ENCODE data around the gene MTTP. TPM values are rescaled to one million over a fixed set of nuclear protein-coding genes. Genes with fewer than 3 reads are reported as not detected.

Gene MTTP
- total RNA-seq, 2 donors from 2014 or later = not detected

GRCh38 chr4:99593781-99594641, 19.4 kb downstream of the MTTP start:
- Histone ChIP-seq H3K27me3 (replicated peaks; ENCODE audit: insufficient read depth) (no peaks in the 10 kb centered on the region), H3K9me3 (no peaks in the 10 kb centered on the region), H3K4me3 (no peak overlapping the region), H3K36me3 (no peaks in the 10 kb centered on the region), H3K27ac (no peak overlapping the region), H3K4me1 (ENCODE audit: control insufficient read depth in 1 of 2, low read depth in 2 of 2) (no peaks in the 10 kb centered on the region)
- no peak for ATAC-seq (ENCODE audit: insufficient number of reproducible peaks, low FRiP score, low read depth)
- DNase-seq (ENCODE audit: low spot score) = no peak
- no peak for TF ChIP-seq CTCF (IDR thresholded peaks at IDR 0.05)

- Histone ChIP-seq H3K36me3 (no peaks in the 10 kb centered on the region), H3K4me1 (ENCODE audit: control insufficient read depth in 1 of 2, low read depth in 2 of 2) (no peaks in the 10 kb centered on the region), H3K27ac (no peak overlapping the region), H3K9me3 (no peaks in the 10 kb centered on the region), H3K27me3 (replicated peaks; ENCODE audit: insufficient read depth) (no peaks in the 10 kb centered on the region), H3K4me3 (no peak overlapping the region)
- DNase-seq (ENCODE audit: low spot score) (no peak), ATAC-seq (ENCODE audit: insufficient number of reproducible peaks, low FRiP score, low read depth) (no peak)
- TF ChIP-seq CTCF (IDR thresholded peaks at IDR 0.05) = no peak
Measured at GRCh38 chr4:99594818-99595217, 20.2 kb downstream of the MTTP start.

- no peaks in the 10 kb centered on the region for H3K27me3 ChIP-seq (replicated peaks; ENCODE audit: insufficient read depth)
Measured at GRCh38 chr4:99606716-99607115, 32.1 kb downstream of the MTTP start.

GRCh38 chr4:99608417-99608816, 33.8 kb downstream of the MTTP start:
- Histone ChIP-seq H3K27ac (no peak overlapping the region), H3K4me1 (ENCODE audit: control insufficient read depth in 1 of 2, low read depth in 2 of 2) (peaks cover 12 to 40% of the 10 kb centered on the region in 2 donors), H3K9me3 (no peaks in the 10 kb centered on the region), H3K36me3 (no peaks in the 10 kb centered on the region), H3K27me3 (replicated peaks; ENCODE audit: insufficient read depth) (no peaks in the 10 kb centered on the region), H3K4me3 (no peak overlapping the region)
- ATAC-seq (ENCODE audit: insufficient number of reproducible peaks, low FRiP score, low read depth) = no peak
- TF ChIP-seq CTCF (IDR thresholded peaks at IDR 0.05) = no peak
- no peak for DNase-seq (ENCODE audit: low spot score)

More at GRCh38 chr4:99606716-99607115, 32.1 kb downstream of the MTTP start:
- ATAC-seq (ENCODE audit: insufficient number of reproducible peaks, low FRiP score, low read depth) (no peak), DNase-seq (ENCODE audit: low spot score) (no peak)
- Histone ChIP-seq H3K4me3 (no peak overlapping the region), H3K4me1 (ENCODE audit: control insufficient read depth in 1 of 2, low read depth in 2 of 2) (peaks cover 10 to 30% of the 10 kb centered on the region in 2 donors), H3K9me3 (no peaks in the 10 kb centered on the region), H3K27ac (no peak overlapping the region), H3K36me3 (no peaks in the 10 kb centered on the region)
- no peak for TF ChIP-seq CTCF (IDR thresholded peaks at IDR 0.05)

GRCh38 chr4:99610605-99611175, 36.1 kb downstream of the MTTP start:
- peak overlapping the region in 1 of 2 donors; percentile 52 for H3K27ac ChIP-seq
- no peaks in the 10 kb centered on the region for H3K27me3 ChIP-seq (replicated peaks; ENCODE audit: insufficient read depth)
- peak overlapping the region; percentile 48 for H3K4me3 ChIP-seq
- no peak for DNase-seq (ENCODE audit: low spot score)
- H3K36me3 ChIP-seq = no peaks in the 10 kb centered on the region
- ATAC-seq (ENCODE audit: insufficient number of reproducible peaks, low FRiP score, low read depth) = peak; percentile 48
- TF ChIP-seq CTCF (IDR thresholded peaks at IDR 0.05) = no peak
- no peaks in the 10 kb centered on the region for H3K9me3 ChIP-seq
- peaks cover 12 to 40% of the 10 kb centered on the region in 2 donors for H3K4me1 ChIP-seq (ENCODE audit: control insufficient read depth in 1 of 2, low read depth in 2 of 2)
